GM20000 (cell line): Measurements from ENCODE around the gene MVB12B.
"Not testable (repeated sequence)": the region's sequence is repeated elsewhere in the genome, so short reads cannot be mapped to it uniquely, and the experiment has no call there.

Experiments
- DNase-seq: peaks from one replicate; pipeline ENCODE4 v3.0.0; 2012; ENCODE audit warnings: low spot score
- TF ChIP-seq, protein P1 (sequence below): IDR thresholded peaks from 2 replicates; pipeline ENCODE4 v1.5.1; 2012; ENCODE audit warnings: mild to moderate bottlenecking, control low read depth; ENCODE audit errors: extremely low read depth, missing control alignments

MVB12B gene

DNA sequence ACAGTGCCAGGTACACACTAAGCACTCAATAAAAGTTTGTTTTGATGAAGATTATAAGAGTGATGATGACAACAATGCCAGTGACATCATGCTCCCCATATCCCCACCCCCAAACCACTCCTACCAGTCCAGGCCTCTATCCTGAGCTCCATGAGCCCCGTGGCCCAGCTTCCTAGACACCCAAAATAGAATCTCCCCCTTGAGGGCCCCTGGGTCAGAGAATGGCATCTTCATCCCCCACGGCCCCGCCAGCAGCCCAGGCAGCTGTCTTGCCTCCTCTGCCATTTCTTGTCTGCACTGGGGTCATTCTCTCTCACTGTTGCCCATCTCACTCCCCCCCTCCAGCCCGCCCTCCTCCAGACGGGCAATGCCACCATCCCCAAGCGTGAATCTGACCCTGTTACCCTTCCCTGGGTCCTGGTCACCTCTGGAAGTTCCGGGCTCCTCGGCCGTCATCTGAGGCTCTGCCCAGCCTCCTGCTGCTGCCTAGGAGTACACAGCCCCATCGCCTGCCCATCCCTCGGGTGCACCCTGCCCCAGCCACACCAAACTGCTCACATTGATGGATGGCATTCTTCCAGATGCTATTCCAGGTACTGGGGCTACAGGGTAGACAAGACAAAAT is 210.3 kb downstream of the MVB12B start:
- no peak for DNase-seq
- TF ChIP-seq, protein P1, sequence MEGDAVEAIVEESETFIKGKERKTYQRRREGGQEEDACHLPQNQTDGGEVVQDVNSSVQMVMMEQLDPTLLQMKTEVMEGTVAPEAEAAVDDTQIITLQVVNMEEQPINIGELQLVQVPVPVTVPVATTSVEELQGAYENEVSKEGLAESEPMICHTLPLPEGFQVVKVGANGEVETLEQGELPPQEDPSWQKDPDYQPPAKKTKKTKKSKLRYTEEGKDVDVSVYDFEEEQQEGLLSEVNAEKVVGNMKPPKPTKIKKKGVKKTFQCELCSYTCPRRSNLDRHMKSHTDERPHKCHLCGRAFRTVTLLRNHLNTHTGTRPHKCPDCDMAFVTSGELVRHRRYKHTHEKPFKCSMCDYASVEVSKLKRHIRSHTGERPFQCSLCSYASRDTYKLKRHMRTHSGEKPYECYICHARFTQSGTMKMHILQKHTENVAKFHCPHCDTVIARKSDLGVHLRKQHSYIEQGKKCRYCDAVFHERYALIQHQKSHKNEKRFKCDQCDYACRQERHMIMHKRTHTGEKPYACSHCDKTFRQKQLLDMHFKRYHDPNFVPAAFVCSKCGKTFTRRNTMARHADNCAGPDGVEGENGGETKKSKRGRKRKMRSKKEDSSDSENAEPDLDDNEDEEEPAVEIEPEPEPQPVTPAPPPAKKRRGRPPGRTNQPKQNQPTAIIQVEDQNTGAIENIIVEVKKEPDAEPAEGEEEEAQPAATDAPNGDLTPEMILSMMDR = no peak

DNA sequence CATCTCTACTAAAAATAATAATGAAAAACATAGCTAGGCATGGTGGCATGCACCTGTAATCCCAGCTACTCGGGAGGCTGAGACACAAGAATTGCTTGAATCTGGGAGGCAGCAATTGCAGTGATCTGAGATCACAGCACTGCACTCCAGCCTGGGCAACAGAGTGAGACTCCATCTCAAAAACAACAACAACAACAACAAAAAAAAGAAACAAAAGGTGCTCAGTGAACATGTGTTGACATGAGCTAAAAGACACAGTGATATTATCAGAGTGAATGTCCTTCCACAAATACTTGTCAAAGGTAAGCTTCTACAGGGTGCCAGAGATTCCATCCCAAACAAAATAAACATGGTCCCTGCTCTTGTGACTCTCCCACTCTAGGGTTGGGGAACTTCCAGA is 211.9 kb downstream of the MVB12B start:
- no peak for DNase-seq
- TF ChIP-seq, protein P1 = no peak

DNA sequence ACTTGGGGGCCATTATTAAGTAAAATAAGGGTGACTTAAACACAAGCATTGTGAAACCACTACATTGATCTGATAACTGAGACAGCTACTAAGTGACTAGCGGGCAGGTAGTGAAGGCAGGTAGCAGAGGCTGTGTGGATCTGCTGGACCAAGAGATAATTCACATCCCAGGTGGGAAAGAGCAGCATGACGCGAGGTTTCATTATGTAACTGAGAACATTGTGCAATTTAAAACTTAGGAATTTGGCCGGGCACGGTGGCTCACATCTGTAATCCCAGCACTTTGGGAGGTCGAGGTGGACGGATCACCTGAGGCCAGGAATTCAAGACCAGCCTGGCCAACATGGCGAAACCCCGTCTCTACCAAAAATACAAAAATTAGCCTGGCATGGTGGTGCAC is 213.8 kb downstream of the MVB12B start:
- DNase-seq = not testable (repeated sequence)

DNA sequence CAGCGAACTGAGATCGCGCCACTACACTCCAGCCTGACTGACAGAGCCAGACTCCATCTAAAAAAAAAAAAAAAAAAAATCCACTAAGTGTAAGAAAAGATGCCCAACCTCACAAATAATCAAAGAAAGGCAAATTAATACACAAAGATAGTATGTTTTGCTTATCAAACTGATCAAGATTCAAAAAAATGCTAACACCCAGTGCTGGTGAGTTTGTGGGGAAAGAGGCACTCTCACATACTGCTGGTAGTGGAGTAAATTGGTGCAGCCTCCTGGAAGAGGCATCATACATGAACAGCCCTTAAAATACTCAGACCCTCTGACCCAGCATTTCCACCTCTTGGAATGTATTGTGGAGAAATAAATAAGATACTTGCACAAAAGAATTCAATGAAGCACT is 216.9 kb downstream of the MVB12B start:
- TF ChIP-seq, protein P1 = no peak
- no peak for DNase-seq

DNA sequence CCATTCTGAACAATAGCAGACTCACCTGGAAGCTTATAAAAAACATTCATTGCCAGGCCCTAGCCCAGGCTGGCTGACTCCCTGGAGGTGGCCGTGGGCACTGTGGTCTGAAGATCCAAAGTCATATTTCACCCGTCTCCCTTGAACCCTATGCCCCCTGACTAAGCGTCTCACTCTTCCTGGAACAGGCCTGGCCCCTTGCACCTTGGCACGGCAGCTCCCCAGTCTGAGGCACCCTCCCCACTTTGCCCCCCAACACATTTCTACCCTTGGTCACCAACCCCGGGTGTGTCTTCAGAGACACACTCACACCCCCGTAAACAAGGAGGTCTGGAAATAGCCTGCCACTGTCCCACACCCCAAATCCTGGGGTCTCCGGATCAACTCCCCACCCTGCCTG is 218.5 kb downstream of the MVB12B start:
- no peak for DNase-seq
- TF ChIP-seq, protein P1 = no peak

DNA sequence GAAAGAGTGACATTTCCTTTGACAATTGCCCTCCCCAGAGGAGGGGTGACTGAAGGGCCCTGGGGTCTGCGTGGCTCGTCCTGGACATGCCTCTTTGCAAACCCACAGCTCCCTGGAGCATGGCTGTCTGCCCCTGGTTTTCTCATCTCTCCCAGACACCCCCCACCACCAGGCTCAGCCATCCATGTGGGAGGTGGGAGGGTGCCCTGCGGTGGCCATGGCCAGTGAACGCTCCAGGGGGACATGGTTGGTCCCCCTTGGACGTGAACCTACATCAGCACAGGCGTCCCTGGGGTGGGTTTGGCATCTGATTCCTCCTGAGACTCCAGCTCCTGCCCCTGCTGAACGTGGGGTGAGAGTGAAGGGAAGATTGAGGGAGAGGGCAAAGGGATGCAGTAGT is 219.4 kb downstream of the MVB12B start:
- TF ChIP-seq, protein P1 = no peak
- DNase-seq = no peak

DNA sequence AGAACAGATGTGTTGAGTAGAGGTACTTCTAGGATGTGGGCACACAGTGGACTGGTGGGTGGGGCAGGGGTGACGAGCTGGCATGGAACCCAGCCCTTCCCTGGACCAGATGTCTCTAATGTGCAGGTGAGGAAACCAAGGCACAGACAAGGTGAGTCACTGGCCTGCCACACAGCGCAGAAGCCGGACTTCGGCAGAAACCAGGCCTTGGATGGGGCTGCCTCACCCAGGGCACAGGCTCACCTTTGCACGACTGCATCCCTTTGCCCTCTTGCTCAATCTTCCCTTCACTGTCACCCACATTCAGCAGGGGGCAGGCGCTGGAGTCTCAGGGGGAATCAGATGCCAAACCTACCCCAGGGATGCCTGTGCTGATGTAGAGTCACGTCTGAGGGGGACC is 221.7 kb downstream of the MVB12B start:
- TF ChIP-seq, protein P1 = no peak
- no peak for DNase-seq

DNA sequence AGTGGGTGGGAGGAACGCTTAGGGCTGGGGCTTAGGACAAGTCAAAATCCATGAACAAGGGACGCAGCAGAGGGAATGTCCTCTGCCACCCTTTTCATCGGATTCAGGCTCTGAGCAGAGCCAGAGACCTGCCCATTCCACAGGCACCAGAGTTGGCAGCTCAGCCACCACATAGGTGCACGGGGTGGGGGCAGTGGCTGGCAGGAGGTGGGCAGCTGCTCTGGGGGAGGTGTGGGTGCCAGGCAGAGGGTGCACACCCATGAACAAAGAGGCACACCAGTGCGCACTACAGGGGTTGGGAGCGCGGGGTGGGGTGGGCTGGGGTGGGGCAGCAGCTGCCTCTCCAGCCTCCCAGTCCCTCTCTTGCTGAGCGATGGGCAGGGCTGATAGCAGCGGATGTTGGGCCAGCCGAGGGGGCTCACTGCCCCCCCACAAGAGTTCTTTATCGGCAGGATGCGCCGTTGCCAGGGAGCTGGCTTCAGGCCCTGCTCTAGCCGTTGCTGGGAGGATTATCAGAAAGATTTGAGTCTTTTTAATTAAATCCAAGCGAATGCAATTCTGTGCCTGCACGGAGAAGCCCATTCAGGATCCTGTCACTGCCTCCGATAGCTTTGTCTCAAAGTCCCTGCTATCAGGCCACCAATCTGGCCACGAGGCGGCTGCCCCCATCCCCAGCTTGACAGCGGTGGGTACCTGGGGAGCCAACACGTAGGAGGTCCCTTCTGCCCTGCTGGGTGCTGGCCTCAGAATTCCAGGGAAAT is 222.8 kb downstream of the MVB12B start:
- TF ChIP-seq, protein P1 = no peak
- no peak for DNase-seq
